SK-N-MC (cell line): ENCODE measurements around the gene EXD3.

Experiments
- EZH2 ChIP-seq: fragments of 200-600 bp; sonication (generic); IDR thresholded peaks from one replicate; pipeline ENCODE4 v1.6.1; 2017; ENCODE audit warnings: antibody characterized with exemption
- POLR2AphosphoS5 ChIP-seq: IDR thresholded peaks from 2 replicates; pipeline ENCODE4 v1.6.1; 2012; ENCODE audit warnings: mild to moderate bottlenecking, low read depth, low read length, borderline replicate concordance

GRCh38 chr9:137411645-137412380 lies 11.1 kb downstream of the EXD3 start:
- TF ChIP-seq EZH2 (no peak), POLR2AphosphoS5 (no peak)
